HG03039 (cell line): ENCODE results near the gene HID1.
"Not testable (repeated sequence)": the region's sequence is repeated elsewhere in the genome, so short reads cannot be mapped to it uniquely, and the experiment has no call there.

Experiments used
- ATAC-seq: cut with Tn5 transposase; IDR thresholded peaks from one replicate; pipeline ENCODE4 v1.9.1; 2021; ENCODE audit warnings: mild to moderate bottlenecking, moderate library complexity; ENCODE audit not compliant: unreplicated experiment

HID1 gene

DNA sequence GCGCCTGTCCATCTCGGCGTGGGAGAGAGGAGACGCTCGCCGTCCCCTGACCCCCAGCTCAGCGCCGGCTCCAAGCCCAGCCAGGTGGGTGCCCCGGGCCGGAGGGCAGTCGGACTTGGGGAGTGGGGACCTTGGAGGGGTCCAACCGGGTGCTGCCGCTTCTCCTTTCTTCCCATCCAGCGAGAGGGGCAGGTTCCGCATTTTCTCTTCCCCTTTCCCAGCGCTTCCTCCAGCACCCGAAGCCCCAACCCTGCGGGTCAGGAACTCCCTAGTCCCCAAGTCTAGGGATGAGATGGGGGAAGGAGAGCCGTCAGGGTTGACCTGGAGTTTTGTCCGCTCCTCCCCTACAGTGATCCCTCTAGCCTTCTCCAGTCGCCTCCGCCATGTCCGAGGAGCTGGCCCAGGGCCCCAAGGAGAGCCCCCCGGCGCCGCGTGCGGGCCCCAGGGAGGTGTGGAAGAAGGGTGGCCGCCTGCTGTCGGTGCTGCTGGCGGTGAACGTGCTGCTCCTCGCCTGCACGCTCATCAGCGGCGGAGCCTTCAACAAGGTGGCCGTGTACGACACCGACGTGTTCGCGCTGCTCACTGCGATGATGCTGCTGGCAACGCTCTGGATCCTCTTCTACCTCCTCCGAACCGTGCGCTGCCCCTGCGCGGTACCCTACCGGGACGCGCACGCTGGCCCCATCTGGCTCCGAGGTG, 48.2 kb downstream of the HID1 start, which contains the start of gene OTOP2:
TSS of gene OTOP2 (plus strand) at position 24 of the 699 bp plus-strand sequence. CDS start at position 384, 360 bp downstream.
- ATAC-seq = no peak

GRCh38 chr17:74923538-74924249, 48.9 kb downstream of the HID1 start:
- ATAC-seq = no peak

- ATAC-seq = no peak
These were observed 49.6 kb downstream of the HID1 start, which contains the start of gene USH1G for GRCh38 chr17:74922694-74923537. Gene USH1G (minus strand): TSS chr17:74923255. CDS start chr17:74923073, 182 bp downstream.

- no peak for ATAC-seq
These were observed 50.4 kb downstream of the HID1 start for GRCh38 chr17:74922172-74922571.

DNA sequence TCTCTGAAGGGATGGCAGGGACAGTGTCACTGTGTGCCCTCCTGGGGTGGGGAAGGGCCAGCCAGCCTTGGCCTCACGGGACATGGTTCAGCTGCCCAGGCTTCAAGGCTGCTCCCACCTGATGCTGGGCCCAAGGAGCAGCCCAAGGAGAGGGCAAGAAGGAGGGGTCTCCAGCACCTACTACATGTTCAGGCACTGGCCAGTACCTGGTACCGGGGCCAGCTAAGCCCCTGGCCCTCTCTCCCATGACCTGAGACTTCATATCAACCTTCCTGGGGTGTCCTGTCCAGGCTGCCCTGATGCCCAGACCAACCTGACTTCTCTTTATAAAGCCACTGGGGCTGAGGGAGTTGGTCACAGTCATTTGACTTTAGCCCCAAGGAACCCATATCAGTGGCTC, 50.8 kb downstream of the HID1 start:
- ATAC-seq = no peak

DNA sequence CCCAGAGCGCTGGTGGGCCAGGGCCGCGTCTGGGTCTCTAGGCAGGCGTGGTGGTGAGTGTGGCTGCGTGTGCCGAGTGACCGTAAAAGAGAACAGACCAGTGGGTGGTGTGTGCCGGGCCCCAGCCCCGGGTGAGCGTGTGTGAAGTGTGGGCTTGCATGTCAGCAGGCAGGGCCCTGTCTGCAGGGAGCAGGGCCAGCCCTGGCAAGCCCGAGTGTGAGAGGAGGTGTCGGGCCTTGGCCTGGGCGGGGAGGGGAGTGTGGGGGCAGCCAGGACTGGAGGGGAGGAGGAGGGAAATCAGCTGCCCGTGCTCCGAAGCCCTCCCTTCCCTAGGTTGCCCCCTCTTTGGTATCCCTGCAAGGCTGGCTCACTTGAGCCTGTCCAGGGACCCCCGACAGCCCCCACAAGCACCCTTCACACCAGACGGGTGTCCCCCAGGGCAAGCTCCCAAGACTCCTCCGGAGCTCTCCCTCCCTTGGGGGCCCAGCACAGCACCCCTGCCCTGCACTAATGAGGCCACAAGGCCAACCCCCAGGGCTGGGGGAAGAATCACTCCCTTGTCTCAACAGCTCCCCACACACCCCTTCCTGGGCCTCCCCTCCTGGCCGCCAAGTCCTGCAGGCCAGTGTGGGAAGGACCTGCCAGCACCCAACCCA, 51.4 kb downstream of the HID1 start:
- no peak for ATAC-seq

DNA sequence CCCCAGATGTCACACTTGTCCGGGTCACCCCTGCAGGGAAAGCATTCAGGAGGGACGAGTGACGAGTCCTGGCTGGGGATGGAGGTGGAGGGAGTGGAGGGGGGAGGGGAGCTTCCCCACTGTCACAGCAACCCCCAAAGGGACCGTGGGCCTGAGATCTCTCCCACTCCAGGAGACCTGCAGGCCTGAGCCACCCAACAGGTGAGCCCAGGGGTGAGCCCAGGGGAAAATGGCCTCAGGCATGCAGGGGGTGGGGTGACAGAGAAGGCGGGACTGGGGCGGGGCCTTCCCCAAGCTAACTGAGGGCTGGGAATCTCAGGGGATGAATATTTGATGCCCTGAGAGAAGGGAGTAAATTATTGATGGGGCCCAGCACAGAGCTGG, 51.9 kb downstream of the HID1 start:
- no peak for ATAC-seq

- ATAC-seq = no peak
These were observed 52.3 kb downstream of the HID1 start for GRCh38 chr17:74920306-74920620.

- no peak for ATAC-seq
These were observed 52.9 kb downstream of the HID1 start for GRCh38 chr17:74919440-74920305.

DNA sequence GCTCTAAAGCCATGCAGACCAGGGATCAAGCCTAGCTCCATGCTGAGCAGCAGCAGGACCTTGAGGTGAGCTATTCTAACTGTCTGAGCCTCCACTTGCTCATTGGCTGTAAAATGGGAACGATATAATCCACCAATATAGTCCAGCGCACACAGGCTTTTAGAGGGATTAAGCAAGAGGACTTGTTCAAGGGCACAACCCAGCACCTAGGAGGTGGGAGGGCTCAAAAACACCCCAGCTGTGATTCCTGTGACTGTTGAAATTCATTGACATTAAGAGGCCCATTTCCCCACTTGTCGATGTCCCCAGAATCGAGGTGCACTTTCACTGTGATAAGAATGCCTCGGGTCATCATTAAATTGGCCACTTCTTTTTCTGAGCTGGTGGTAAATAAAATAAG, 53.7 kb downstream of the HID1 start:
- ATAC-seq = no peak

GRCh38 chr17:74917430-74917829, 55.1 kb downstream of the HID1 start:
- ATAC-seq = no peak

DNA sequence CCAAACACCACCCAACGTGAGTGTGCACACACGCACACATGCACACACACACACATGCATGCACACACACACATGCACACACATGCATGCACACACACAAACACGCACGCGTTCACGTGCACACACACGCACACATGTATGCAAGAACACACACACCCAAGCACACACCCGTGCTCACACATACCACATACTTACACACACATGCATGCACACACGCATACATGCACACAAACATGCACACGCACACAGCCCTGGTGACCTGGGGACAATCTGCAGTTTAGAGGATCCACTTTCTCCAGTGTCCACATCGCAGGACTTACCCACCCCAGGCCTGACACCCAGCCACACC, 55.7 kb downstream of the HID1 start:
- ATAC-seq = no peak

DNA sequence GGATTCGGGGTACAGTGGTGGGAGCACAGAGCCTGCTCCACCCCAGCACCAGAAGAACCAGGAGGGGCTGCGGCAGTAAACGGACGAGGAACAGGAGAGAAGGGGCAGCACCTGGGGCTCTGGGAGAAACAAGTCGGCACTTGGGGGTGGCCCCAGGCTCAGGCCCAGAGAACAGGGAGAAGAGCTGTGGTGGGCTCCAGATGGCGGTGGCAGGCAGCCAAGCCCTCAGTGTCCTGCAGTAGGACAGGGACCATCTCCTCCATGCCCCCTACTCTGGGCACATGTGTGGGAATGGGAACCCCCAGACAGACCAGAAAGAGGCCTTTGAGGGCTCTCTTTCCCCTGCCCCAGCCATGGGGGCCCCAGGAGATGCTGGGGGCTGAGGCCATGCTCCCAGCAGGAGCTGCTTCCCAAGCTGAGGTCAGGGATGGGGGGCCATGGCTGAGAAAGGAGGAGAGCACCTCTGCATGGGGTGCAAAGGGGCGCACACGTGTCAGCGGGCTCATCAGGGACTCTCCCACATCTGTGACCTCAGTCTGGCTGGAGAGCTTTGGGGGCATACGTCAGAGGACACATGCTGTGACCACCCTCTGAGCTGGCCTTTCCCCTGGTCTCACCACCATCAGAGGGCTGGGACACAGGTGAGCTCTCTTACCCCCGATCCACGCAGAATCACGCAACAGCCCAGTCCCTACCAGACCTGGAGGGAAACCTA, 56.3 kb downstream of the HID1 start:
- ATAC-seq = no peak

DNA sequence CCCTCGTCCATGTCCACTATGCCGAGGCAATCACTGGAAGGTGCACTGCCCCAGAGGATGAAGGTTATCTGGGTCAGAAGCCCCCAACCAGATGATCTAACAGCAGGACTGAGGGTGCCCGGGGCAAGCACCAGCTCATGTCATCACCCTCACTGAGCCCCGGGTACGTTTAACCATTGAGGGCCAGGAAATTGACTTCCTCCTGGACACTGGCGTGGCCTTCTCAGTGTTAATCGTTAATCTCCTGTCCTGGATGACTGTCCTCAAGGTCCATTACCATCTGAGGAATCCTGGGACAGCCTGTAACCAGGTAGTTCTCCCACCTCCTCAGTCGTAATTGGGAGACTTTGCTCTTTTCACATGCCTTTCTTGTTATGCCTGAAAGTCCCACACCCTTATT, 61.1 kb downstream of the HID1 start:
- not testable (repeated sequence) for ATAC-seq

DNA sequence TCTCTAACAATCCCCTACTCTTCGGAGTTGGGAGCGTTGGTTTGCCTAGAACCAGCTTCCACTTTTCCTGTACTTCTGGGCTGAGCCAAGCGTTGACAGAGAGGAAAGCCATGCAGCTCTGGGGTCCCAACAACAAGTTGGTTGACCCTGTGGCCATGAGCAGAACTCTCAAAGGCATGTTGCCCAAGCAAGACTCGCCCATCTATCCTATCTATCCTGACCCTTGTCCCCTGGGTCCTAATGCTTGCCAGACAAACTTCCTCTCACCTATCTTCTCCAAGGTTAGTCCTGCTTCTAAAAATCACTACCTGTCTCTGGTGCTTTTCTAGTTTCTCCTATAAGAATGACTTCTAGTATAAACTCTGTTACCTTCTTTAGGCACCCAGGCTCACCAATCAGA, 63.5 kb downstream of the HID1 start:
- ATAC-seq = not testable (repeated sequence)

GRCh38 chr17:74907012-74907411, 65.5 kb downstream of the HID1 start:
- ATAC-seq = no peak

- not testable (repeated sequence) for ATAC-seq
These were observed 66.3 kb downstream of the HID1 start for GRCh38 chr17:74906214-74906793.

DNA sequence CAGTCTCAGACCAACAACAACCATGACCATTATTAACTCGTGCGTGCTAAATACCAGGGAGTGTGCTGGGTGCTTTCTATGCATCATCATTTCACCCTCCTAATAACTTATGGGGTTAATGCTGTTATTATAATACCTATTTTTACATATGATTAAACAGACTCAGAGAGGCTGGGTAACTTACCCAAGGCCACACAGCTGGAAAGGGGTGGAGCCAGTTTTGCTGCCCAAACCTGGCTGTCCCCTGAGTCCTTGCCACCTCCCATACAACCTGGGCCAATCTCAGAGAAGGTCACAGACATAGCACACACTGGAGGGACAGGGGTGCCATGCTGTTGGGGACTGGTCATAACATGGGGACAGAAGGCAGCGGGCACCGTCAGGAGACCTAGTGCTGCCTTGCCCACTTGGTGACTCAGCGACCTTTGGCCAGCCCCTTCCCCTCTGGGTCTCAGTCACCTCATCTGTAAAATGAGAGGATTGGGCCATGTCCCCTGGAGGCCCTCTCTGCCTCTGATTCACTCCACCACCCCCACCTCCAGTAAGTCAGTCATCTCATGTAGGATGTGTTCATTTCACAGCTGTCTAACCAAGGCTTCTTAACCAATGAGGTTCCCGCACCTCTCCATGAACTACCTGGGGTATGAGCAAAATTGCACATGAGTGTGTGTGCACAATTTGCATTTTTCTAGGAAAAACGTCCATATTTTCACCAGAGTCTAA, 67.7 kb downstream of the HID1 start:
- no peak for ATAC-seq

DNA sequence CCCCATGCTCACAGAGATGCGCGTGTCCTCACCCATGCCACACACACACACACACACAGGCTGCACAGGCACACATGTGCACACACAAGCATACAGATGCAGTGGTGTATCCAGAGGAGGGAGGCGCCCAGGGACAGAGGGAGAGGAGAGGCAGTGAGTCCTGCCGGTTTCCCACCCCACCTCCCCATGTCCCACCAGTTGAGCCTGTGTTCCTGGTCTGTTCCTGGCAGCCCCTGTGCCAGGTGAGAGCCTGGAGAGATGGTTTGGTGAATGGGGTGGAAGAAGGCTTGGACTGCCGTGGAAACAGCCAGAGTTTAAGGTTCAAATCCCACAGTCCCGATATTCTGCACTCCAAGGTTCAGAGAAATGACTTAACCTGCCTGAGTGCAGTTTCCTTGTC, 68.9 kb downstream of the HID1 start:
- no peak for ATAC-seq
